ENCODE data around the gene ITGB1BP1. TPM values are rescaled to one million over a fixed set of nuclear protein-coding genes. Genes with fewer than 3 reads are reported as not detected.

The ITGB1BP1 gene
- total RNA-seq, 2 donors from 2014 or later: 62.6 to 74.9 TPM

- no peak for ATAC-seq
- peaks cover 2% of the 10 kb centered on the region for H3K36me3 Mint-ChIP-seq (ENCODE audit: low read depth)
- no peaks in the 10 kb centered on the region for H3K9me3 ChIP-seq (ENCODE audit: control insufficient read depth, low read length, poor library complexity, severe bottlenecking)
- H3K4me3 Mint-ChIP-seq: no peak overlapping the region
- H3K4me1 Mint-ChIP-seq: peaks cover 4% of the 10 kb centered on the region
- no peak overlapping the region for H3K27ac Mint-ChIP-seq
- H3K27me3 Mint-ChIP-seq: peaks cover 77% of the 10 kb centered on the region
- no peak for DNase-seq
Observed at GRCh38 chr2:9355716-9356115, 67.6 kb downstream of the ITGB1BP1 start.

GRCh38 chr2:9355270-9355669 is 68.1 kb downstream of the ITGB1BP1 start:
- Mint-ChIP-seq H3K4me1 (peaks cover 4% of the 10 kb centered on the region), H3K27me3 (peaks cover 82% of the 10 kb centered on the region), H3K27ac (no peak overlapping the region), H3K36me3 (ENCODE audit: low read depth) (peaks cover 2% of the 10 kb centered on the region), H3K4me3 (no peak overlapping the region)
- no peak for DNase-seq
- no peak for ATAC-seq
- no peaks in the 10 kb centered on the region for H3K9me3 ChIP-seq (ENCODE audit: control insufficient read depth, low read length, poor library complexity, severe bottlenecking)

- Mint-ChIP-seq H3K27ac (no peak overlapping the region), H3K36me3 (ENCODE audit: low read depth) (peaks cover 2% of the 10 kb centered on the region), H3K27me3 (peaks cover 88% of the 10 kb centered on the region), H3K4me3 (no peak overlapping the region), H3K4me1 (peaks cover 4% of the 10 kb centered on the region)
- no peaks in the 10 kb centered on the region for H3K9me3 ChIP-seq (ENCODE audit: control insufficient read depth, low read length, poor library complexity, severe bottlenecking)
- DNase-seq (no peak), ATAC-seq (no peak)
Observed at GRCh38 chr2:9354318-9354717, 69.0 kb downstream of the ITGB1BP1 start.

Other genes with a start within 250 kb of the ITGB1BP1 start
- gene ASAP2, start 216.7 kb downstream of the ITGB1BP1 start, total RNA-seq: 10 to 100 TPM in 1 of 2 donors, under 1 TPM in 1; 0.75 to 14.8 TPM
- 10 to 100 TPM; 18.1 to 19.0 TPM for gene CPSF3, start 126 bp upstream of the ITGB1BP1 start, total RNA-seq
- gene IAH1, start 51.0 kb upstream of the ITGB1BP1 start, total RNA-seq: 10 to 100 TPM; 43.6 to 45.2 TPM
- gene ADAM17, start 132.3 kb upstream of the ITGB1BP1 start, total RNA-seq: 10 to 100 TPM; 27.2 to 34.0 TPM
- 100 to 1,000 TPM; 176 to 189 TPM for gene YWHAQ, start 207.5 kb upstream of the ITGB1BP1 start, total RNA-seq